Measurements from ENCODE around the gene NR2F1. TPM values are rescaled to one million over a fixed set of nuclear protein-coding genes. Genes with fewer than 3 reads are reported as not detected.

The NR2F1 gene
- total RNA-seq, 1 donor from 2014 or later = not detected

DNA sequence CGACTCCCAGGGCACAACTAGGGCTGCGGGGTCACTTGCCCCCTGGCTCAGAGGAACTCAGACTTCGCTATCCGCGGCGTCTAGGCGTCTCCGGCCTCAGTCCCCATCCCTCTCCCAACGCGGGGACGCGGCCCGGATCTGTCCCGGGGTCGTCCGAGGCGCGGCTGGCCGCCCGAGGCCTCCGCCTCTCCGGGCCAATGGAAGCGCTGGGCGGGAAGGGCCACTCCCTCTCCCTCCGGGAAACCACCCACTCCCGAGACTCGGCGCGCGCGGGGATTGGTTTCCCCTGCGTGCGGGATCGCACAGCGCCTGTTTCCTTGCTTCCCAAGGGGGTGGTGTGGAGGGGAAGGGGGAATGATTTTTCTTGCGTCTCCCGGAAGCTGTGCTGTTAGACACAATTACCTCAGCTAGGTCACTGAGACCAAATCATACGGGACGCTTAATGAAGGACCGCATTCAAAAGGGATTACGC, 38.3 kb downstream of the NR2F1 start:
- POLR2A ChIA-PET = no interaction called here
- no peaks in the 10 kb centered on the region for H3K9me3 Mint-ChIP-seq
- TF ChIP-seq, protein P1, sequence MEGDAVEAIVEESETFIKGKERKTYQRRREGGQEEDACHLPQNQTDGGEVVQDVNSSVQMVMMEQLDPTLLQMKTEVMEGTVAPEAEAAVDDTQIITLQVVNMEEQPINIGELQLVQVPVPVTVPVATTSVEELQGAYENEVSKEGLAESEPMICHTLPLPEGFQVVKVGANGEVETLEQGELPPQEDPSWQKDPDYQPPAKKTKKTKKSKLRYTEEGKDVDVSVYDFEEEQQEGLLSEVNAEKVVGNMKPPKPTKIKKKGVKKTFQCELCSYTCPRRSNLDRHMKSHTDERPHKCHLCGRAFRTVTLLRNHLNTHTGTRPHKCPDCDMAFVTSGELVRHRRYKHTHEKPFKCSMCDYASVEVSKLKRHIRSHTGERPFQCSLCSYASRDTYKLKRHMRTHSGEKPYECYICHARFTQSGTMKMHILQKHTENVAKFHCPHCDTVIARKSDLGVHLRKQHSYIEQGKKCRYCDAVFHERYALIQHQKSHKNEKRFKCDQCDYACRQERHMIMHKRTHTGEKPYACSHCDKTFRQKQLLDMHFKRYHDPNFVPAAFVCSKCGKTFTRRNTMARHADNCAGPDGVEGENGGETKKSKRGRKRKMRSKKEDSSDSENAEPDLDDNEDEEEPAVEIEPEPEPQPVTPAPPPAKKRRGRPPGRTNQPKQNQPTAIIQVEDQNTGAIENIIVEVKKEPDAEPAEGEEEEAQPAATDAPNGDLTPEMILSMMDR (IDR thresholded peaks at IDR 0.05) = no peak

DNA sequence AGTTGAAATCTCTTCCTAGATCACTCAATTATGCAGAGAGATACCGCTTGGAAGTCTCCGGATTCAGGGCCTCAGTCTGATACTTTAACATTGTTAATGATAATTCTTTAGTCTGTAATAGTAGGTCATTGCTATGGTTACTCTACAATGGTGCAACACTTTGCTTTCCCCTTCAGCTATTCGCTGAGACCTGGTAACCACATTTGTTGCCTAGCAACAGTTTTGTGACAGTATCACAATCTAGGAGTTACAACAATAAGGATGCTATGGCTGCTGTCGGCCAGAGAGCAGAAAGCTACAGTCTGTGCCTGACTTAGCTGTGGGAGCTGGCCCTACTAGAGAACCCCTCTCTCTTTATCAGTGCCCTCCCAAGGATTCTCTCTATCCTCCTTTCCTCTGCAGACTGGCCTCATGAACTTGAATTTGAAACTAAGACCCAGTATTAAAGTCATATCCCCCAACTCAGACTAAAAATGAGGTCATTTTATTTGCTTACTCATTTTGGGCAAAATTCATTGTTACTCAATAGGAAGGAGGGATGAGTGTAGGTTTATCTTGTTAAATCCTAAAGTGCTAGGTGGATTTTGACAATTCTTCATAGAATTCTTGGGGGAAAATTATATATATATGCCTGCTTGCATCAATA, 39.3 kb downstream of the NR2F1 start:
- ChIA-PET CTCF (no interaction called here), POLR2A (no interaction called here)
- intact Hi-C loops (cut with micrococcal nuclease) = loop anchor here (5.0 kb wide), 3 partner anchors 40 to 1230 kb away; partner anchors contain the start of genes NR2F1 and NR2F1-AS1
- Mint-ChIP-seq H3K36me3 (ENCODE audit: low read depth) (peaks cover 4% of the 10 kb centered on the region), H3K4me3 (peak overlapping the region; percentile 75), H3K4me1 (peaks cover 16% of the 10 kb centered on the region), H3K9me3 (no peaks in the 10 kb centered on the region), H3K27ac (no peak overlapping the region), H3K27me3 (peaks cover 2% of the 10 kb centered on the region)
- TF ChIP-seq, protein P1 (IDR thresholded peaks at IDR 0.05) = no peak
- DNase-seq (no peak), ATAC-seq (ENCODE audit: low read depth) (peak; percentile 31)

More for the DNA sequence above, 38.3 kb downstream of the NR2F1 start:
- H3K4me3 Mint-ChIP-seq = peak overlapping the region; percentile 75
- H3K27me3 Mint-ChIP-seq = peaks cover 2% of the 10 kb centered on the region
- intact Hi-C loops (cut with micrococcal nuclease) = loop anchor here (5.0 kb wide), 3 partner anchors 39 to 1231 kb away; partner anchors contain the start of genes NR2F1 and NR2F1-AS1
- CTCF ChIA-PET = no interaction called here
- no peak for DNase-seq
- peak; percentile 20 for ATAC-seq (ENCODE audit: low read depth)
- peak overlapping the region; percentile 9 for H3K27ac Mint-ChIP-seq
- H3K36me3 Mint-ChIP-seq (ENCODE audit: low read depth) = peaks cover 4% of the 10 kb centered on the region
- peaks cover 16% of the 10 kb centered on the region for H3K4me1 Mint-ChIP-seq

DNA sequence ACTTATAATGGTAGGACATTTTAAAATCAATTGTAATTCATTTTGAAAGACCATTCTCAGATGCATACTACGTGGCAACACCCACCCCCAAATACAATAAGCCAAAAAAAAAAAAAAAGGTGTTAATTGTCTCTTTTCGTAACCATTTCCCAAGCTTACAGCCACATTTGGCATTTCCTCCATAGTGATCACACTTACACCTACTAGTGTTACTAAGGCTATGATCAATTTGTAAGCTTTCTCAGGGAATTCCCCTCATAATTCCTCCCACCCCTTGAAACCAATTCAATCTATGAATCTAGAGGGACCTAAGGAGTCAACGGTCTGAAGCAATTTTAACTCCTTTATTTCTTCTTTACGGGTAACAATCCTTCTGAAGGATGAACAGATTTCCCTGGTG, 40.1 kb downstream of the NR2F1 start:
- Mint-ChIP-seq H3K4me1 (peaks cover 16% of the 10 kb centered on the region), H3K36me3 (ENCODE audit: low read depth) (peaks cover 4% of the 10 kb centered on the region), H3K27ac (no peak overlapping the region), H3K27me3 (peaks cover 2% of the 10 kb centered on the region), H3K4me3 (no peak overlapping the region), H3K9me3 (no peaks in the 10 kb centered on the region)
- no peak for DNase-seq
- no peak for ATAC-seq (ENCODE audit: low read depth)
- intact Hi-C loops (cut with micrococcal nuclease) = loop anchor here (5.0 kb wide), 3 partner anchors 41 to 1229 kb away; partner anchors contain the start of genes NR2F1 and NR2F1-AS1
- CTCF ChIA-PET = no interaction called here
- POLR2A ChIA-PET = no interaction called here
- TF ChIP-seq, protein P1 (IDR thresholded peaks at IDR 0.05) = no peak

DNA sequence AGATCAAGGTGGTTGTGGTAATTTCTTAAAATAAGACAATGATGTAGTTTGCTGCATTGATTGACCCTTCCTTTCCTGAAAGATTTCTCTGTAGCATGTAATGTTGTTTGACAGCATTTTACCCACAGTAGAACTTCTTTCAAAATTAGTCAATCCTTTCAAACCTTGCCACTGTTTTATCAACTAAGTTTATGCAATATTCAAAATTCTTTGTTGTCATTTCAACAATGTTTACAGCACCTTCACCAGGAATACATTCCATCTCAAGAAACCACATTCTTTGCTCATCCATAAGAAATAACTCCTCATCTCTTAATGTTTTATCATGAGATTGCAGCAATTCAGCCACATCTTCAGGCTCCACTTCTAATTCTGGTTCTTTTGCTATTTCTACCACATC, 43.8 kb downstream of the NR2F1 start:
- DNase-seq = no peak
- Mint-ChIP-seq H3K9me3 (no peaks in the 10 kb centered on the region), H3K4me3 (no peak overlapping the region), H3K27me3 (no peaks in the 10 kb centered on the region), H3K4me1 (peaks cover 4% of the 10 kb centered on the region), H3K27ac (no peak overlapping the region), H3K36me3 (ENCODE audit: low read depth) (peaks cover 8% of the 10 kb centered on the region)
- CTCF ChIA-PET = no interaction called here
- POLR2A ChIA-PET = no interaction called here
- intact Hi-C loops (cut with micrococcal nuclease) = no loop called here
- ATAC-seq (ENCODE audit: low read depth) = no peak
- TF ChIP-seq, protein P1 (IDR thresholded peaks at IDR 0.05) = no peak

DNA sequence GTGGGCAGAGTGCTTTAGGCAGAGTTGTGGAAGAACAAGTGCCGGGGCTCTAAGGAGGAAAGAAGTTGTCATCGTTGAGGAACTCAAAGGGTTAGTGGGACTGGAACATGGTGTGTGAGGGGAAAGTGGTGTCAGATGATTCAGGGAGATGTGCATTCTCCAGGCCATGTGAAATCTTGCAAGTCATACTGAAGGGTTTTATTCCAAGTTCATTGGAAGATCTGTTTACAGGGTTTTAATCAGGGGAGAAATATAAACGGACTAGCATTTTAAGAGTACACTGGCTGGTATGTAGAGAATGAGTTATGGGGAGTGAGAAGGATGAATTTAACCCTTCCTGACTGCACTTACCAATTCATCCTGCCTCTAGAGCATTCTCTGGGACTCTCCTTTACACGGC, 49.3 kb downstream of the NR2F1 start:
- H3K4me1 Mint-ChIP-seq = no peaks in the 10 kb centered on the region

More for the DNA sequence above, 49.3 kb downstream of the NR2F1 start:
- H3K9me3 Mint-ChIP-seq = no peaks in the 10 kb centered on the region
- TF ChIP-seq, protein P1 (IDR thresholded peaks at IDR 0.05) = no peak
- H3K36me3 Mint-ChIP-seq (ENCODE audit: low read depth) = peaks cover 24% of the 10 kb centered on the region
- no peaks in the 10 kb centered on the region for H3K27me3 Mint-ChIP-seq
- POLR2A ChIA-PET = no interaction called here
- DNase-seq (no peak), ATAC-seq (ENCODE audit: low read depth) (no peak)
- intact Hi-C loops (cut with micrococcal nuclease) = no loop called here
- no peak overlapping the region for H3K27ac Mint-ChIP-seq
- CTCF ChIA-PET = no interaction called here
- H3K4me3 Mint-ChIP-seq = no peak overlapping the region
